GM12865 (cell line): ENCODE data around the gene ANAPC15.

Experiments used
- DNase-seq: peaks from one replicate; pipeline ENCODE4 v3.0.0; 2010; ENCODE audit warnings: low read depth
- H3K4me3 ChIP-seq: 2 replicates; pipeline ENCODE4 v1.5.1; 2011; ENCODE audit warnings: mild to moderate bottlenecking, low read depth, low read length, control low read depth
- CTCF ChIP-seq: IDR thresholded peaks from 2 replicates; pipeline ENCODE4 v1.5.1; 2011; ENCODE audit warnings: low read length, control low read depth, low read depth, inconsistent platforms; ENCODE audit not compliant: insufficient read depth; ENCODE audit errors: missing control alignments

Gene ANAPC15

GRCh38 chr11:72124046-72124445, 11.6 kb upstream of the ANAPC15 start:
- TF ChIP-seq CTCF = no peak
- no peak overlapping the region for H3K4me3 ChIP-seq
- DNase-seq = no peak

GRCh38 chr11:72123117-72123653, 10.7 kb upstream of the ANAPC15 start:
- no peak for DNase-seq
- H3K4me3 ChIP-seq = no peak overlapping the region
- TF ChIP-seq CTCF = no peak

- no peak for TF ChIP-seq CTCF
- no peak for DNase-seq
- no peak overlapping the region for H3K4me3 ChIP-seq
Measured at GRCh38 chr11:72122607-72123006, 10.1 kb upstream of the ANAPC15 start.

- H3K4me3 ChIP-seq = no peak overlapping the region
- no peak for DNase-seq
- TF ChIP-seq CTCF = no peak
Measured at GRCh38 chr11:72120930-72121329, 8.4 kb upstream of the ANAPC15 start.

GRCh38 chr11:72119198-72119597, 6.7 kb upstream of the ANAPC15 start:
- DNase-seq = no peak
- no peak overlapping the region for H3K4me3 ChIP-seq
- TF ChIP-seq CTCF = no peak

- no peak for DNase-seq
- TF ChIP-seq CTCF = no peak
- no peak overlapping the region for H3K4me3 ChIP-seq
Measured at GRCh38 chr11:72116019-72116755, 3.7 kb upstream of the ANAPC15 start.

GRCh38 chr11:72114570-72114969, 2.1 kb upstream of the ANAPC15 start:
- H3K4me3 ChIP-seq = no peak overlapping the region
- no peak for DNase-seq
- TF ChIP-seq CTCF = no peak
